H9 (cell line): ENCODE results near the gene RNF146. TPM values are rescaled to one million over a fixed set of nuclear protein-coding genes. Genes with fewer than 3 reads are reported as not detected.

Experiments
- DNase-seq: peaks from one replicate; pipeline ENCODE4 v3.0.0-alpha.2; 2017
- H2AFZ ChIP-seq: one replicate; pipeline ENCODE4 v1.6.1; 2013; ENCODE audit warnings: mild to moderate bottlenecking, low read length, control low read depth, moderate library complexity
- H2AK5ac ChIP-seq: 2 replicates; pipeline ENCODE4 v1.6.1; 2013; ENCODE audit warnings: low read length, control low read depth, mixed read lengths; ENCODE audit not compliant: insufficient read length
- H2BK120ac ChIP-seq: one replicate; pipeline ENCODE4 v1.6.1; 2013; ENCODE audit warnings: low read depth, mild to moderate bottlenecking, low read length, control low read depth, inconsistent platforms; ENCODE audit not compliant: poor library complexity, severe bottlenecking
- H2BK12ac ChIP-seq: 2 replicates; pipeline ENCODE4 v1.6.1; 2013; ENCODE audit warnings: low read length, control low read depth, mixed read lengths, low read depth; ENCODE audit not compliant: insufficient read length
- H2BK15ac ChIP-seq: 2 replicates; pipeline ENCODE4 v1.6.1; 2013; ENCODE audit warnings: low read depth, low read length, control low read depth
- H2BK20ac ChIP-seq: one replicate; pipeline ENCODE4 v1.6.1; 2013; ENCODE audit warnings: low read depth, mild to moderate bottlenecking, low read length, control low read depth, inconsistent platforms; ENCODE audit not compliant: poor library complexity, severe bottlenecking
- H2BK5ac ChIP-seq: 2 replicates; pipeline ENCODE4 v1.6.1; 2013; ENCODE audit warnings: low read length, control low read depth, mixed read lengths; ENCODE audit not compliant: insufficient read length
- H3K14ac ChIP-seq: 2 replicates; pipeline ENCODE4 v1.6.1; 2013; ENCODE audit warnings: low read length, control low read depth; ENCODE audit not compliant: insufficient read depth
- H3K18ac ChIP-seq: 2 replicates; pipeline ENCODE4 v1.6.1; 2013; ENCODE audit warnings: low read depth, mild to moderate bottlenecking, mixed read lengths, low read length, control low read depth; ENCODE audit not compliant: insufficient read length
- H3K23ac ChIP-seq: 2 replicates; pipeline ENCODE4 v1.6.1; 2013; ENCODE audit warnings: low read length, control low read depth, mixed read lengths, low read depth; ENCODE audit not compliant: insufficient read length
- H3K23me2 ChIP-seq: 2 replicates; pipeline ENCODE4 v1.6.1; 2013; ENCODE audit warnings: low read depth, mild to moderate bottlenecking, mixed read lengths, low read length, control low read depth; ENCODE audit not compliant: insufficient read length, poor library complexity, severe bottlenecking
- H3K27ac ChIP-seq: 2 replicates; pipeline ENCODE4 v1.5.1; 2013; ENCODE audit warnings: low read length, control low read depth, mixed read lengths, low read depth; ENCODE audit not compliant: insufficient read length
- H3K27me3 ChIP-seq: 2 replicates; pipeline ENCODE4 v1.6.1; 2013; ENCODE audit warnings: low read length, control low read depth, inconsistent platforms; ENCODE audit not compliant: insufficient read depth
- H3K4ac ChIP-seq: 2 replicates; pipeline ENCODE4 v1.6.1; 2013; ENCODE audit warnings: low read depth, mild to moderate bottlenecking, control low read depth, inconsistent platforms, low read length, moderate library complexity
- H3K4me1 ChIP-seq: 2 replicates; pipeline ENCODE4 v1.6.1; 2013; ENCODE audit warnings: low read length, control low read depth, inconsistent platforms; ENCODE audit not compliant: insufficient read depth
- H3K4me2 ChIP-seq: 2 replicates; pipeline ENCODE4 v1.6.1; 2013; ENCODE audit warnings: low read length, control low read depth, mixed read lengths; ENCODE audit not compliant: insufficient read length, insufficient read depth
- H3K56ac ChIP-seq: 2 replicates; pipeline ENCODE4 v1.6.1; 2013; ENCODE audit warnings: low read depth, mild to moderate bottlenecking, mixed read lengths, low read length, control low read depth; ENCODE audit not compliant: insufficient read length
- H3K79me1 ChIP-seq: 2 replicates; pipeline ENCODE4 v1.6.1; 2013; ENCODE audit warnings: low read depth, mild to moderate bottlenecking, moderate library complexity, low read length, control low read depth, inconsistent platforms; ENCODE audit not compliant: insufficient read depth, poor library complexity, severe bottlenecking
- H3K79me2 ChIP-seq: 2 replicates; pipeline ENCODE4 v1.6.1; 2013; ENCODE audit warnings: low read length, control low read depth, inconsistent platforms; ENCODE audit not compliant: insufficient read depth
- H3K9ac ChIP-seq: 2 replicates; pipeline ENCODE4 v1.6.1; 2013; ENCODE audit warnings: low read length, control low read depth, mixed read lengths; ENCODE audit not compliant: insufficient read length; ENCODE audit errors: extremely low read depth
- H3K9me3 ChIP-seq: one replicate; pipeline ENCODE4 v1.6.1; 2013; ENCODE audit warnings: low read depth, low read length, inconsistent platforms; ENCODE audit not compliant: control insufficient read depth
- H3T11ph ChIP-seq: one replicate; pipeline ENCODE4 v1.6.1; 2013; ENCODE audit warnings: mild to moderate bottlenecking, low read length, control low read depth, inconsistent platforms
- H4K20me1 ChIP-seq: one replicate; pipeline ENCODE4 v1.6.1; 2013; ENCODE audit not compliant: control insufficient read depth, insufficient read length, insufficient read depth
- H4K5ac ChIP-seq: 2 replicates; pipeline ENCODE4 v1.6.1; 2013; ENCODE audit warnings: low read depth, mild to moderate bottlenecking, mixed read lengths, low read length, control low read depth; ENCODE audit not compliant: insufficient read length
- H4K8ac ChIP-seq: replicated peaks from 2 replicates; pipeline ENCODE4 v1.6.1; 2013; ENCODE audit warnings: low read length, control low read depth, mixed read lengths, low read depth; ENCODE audit not compliant: insufficient read length
- H4K91ac ChIP-seq: 2 replicates; pipeline ENCODE4 v1.6.1; 2013; ENCODE audit warnings: low read depth, mild to moderate bottlenecking, moderate library complexity, mixed read lengths, low read length, control low read depth; ENCODE audit not compliant: insufficient read length
- H3K27ac Mint-ChIP-seq, 3 experiments: 2 replicates in 2 of 3; 3 replicates in 1 of 3; pipeline ENCODE4 v1.8.0; 2020 to 2021; ENCODE audit warnings: mixed read lengths in 3 of 3, mild to moderate bottlenecking in 1 of 3, moderate library complexity in 1 of 3
- H3K27me3 Mint-ChIP-seq: 2 replicates; pipeline ENCODE4 v1.8.0; 2021; ENCODE audit warnings: low read depth, mild to moderate bottlenecking, moderate library complexity, mixed read lengths
- H3K36me3 Mint-ChIP-seq, 3 experiments: 2 replicates in 2 of 3; 3 replicates in 1 of 3; pipeline ENCODE4 v1.8.0; 2020 to 2021; ENCODE audit warnings: low read depth in 3 of 3, mixed read lengths in 3 of 3; ENCODE audit not compliant: insufficient read depth in 1 of 3
- H3K4me1 Mint-ChIP-seq, 2 experiments: 2 replicates each; pipeline ENCODE4 v1.8.0; 2020; ENCODE audit warnings: mixed read lengths in 2 of 2
- H3K4me3 Mint-ChIP-seq, 2 experiments: 2 replicates in 1 of 2; 3 replicates in 1 of 2; pipeline ENCODE4 v1.8.0; 2020 to 2021; ENCODE audit warnings: mild to moderate bottlenecking in 2 of 2, mixed read lengths in 2 of 2, moderate library complexity in 1 of 2
- H3K9me3 Mint-ChIP-seq, 2 experiments: 2 replicates in 1 of 2; 3 replicates in 1 of 2; pipeline ENCODE4 v1.8.0; 2020; ENCODE audit warnings: mild to moderate bottlenecking in 2 of 2, mixed read lengths in 2 of 2, moderate library complexity in 1 of 2
- WGBS: extraction: QIAGEN DNeasy Blood & Tissue Kit; methylation state at CpG from one replicate; pipeline ENCODE4 v1.1.7; 2013; ENCODE audit warnings: missing lambda C conversion rate, low lambda C conversion rate, mixed read lengths; ENCODE audit not compliant: insufficient read length; ENCODE audit errors: extremely low coverage; 5-methylcytosine and 5-hydroxymethylcytosine counted together
- total RNA-seq: library from RNA; stranded (reverse); gene quantifications from 2 replicates; pipeline ENCODE4 v1.2.1, GENCODE V29; 2021
- TF ChIP-seq, protein P1 (sequence below): fragments of 200-600 bp; sonication (generic); conservative IDR thresholded peaks from 3 replicates; pipeline ENCODE4 v1.8.0; 2021; ENCODE audit warnings: antibody characterized with exemption, mild to moderate bottlenecking

Gene RNF146
- total RNA-seq, 1 experiment from 2014 or later: 20.4 TPM

DNA sequence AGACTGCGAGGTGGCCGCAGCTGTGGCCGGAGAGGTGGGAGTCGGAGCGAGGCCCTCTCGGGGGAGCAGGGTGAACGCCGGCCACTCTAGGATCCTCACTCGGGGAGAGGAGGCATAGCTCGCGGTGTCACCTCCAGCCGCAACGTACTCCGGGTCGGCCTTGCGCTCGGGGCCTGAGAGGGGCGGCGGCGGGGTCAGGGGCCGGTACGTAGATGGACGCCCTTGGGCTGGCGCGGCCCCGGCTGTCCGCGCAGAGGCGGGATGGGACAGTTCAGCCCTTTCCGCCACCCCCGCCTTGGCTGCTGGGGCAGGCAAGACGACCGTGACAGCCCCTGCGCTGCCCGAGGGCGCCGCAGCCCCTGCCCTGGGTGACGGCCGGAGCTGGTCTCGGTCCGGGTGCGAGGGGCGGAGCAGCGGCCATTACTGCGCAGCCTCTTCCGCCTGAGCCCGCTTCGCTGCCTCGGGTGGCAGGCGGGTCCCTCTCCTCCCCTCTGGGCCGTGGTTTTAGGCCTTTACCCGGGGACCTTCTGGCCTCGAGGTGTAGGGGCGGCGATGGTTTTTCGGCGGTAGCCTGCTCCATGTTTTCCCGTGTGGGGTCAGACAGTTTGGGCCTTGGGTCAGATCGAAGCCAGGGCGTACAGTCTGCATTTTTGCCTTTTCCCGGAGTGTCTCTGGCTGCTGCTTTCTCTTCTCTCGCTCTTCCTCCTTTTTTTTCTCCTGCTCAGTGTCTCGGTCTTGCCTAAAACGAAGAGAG, 405 bp downstream of the RNF146 start:
- no CpG with 5 or more reads among the region's 64 CpGs for WGBS
- H3K79me2 ChIP-seq: peaks cover 27% of the 10 kb centered on the region; the same call in 1 of the 2 replicates
- TF ChIP-seq, protein P1, sequence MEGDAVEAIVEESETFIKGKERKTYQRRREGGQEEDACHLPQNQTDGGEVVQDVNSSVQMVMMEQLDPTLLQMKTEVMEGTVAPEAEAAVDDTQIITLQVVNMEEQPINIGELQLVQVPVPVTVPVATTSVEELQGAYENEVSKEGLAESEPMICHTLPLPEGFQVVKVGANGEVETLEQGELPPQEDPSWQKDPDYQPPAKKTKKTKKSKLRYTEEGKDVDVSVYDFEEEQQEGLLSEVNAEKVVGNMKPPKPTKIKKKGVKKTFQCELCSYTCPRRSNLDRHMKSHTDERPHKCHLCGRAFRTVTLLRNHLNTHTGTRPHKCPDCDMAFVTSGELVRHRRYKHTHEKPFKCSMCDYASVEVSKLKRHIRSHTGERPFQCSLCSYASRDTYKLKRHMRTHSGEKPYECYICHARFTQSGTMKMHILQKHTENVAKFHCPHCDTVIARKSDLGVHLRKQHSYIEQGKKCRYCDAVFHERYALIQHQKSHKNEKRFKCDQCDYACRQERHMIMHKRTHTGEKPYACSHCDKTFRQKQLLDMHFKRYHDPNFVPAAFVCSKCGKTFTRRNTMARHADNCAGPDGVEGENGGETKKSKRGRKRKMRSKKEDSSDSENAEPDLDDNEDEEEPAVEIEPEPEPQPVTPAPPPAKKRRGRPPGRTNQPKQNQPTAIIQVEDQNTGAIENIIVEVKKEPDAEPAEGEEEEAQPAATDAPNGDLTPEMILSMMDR: no peak
- H3K9me3 ChIP-seq: no peaks in the 10 kb centered on the region
- H2BK12ac ChIP-seq: peak overlapping the region; percentile 85
- H3K4ac ChIP-seq: no peak overlapping the region
- Mint-ChIP-seq H3K4me1 (peaks cover 23 to 35% of the 10 kb centered on the region in 2 experiments), H3K27me3 (no peaks in the 10 kb centered on the region), H3K36me3 (peaks cover 4 to 10% (median 6%) of the 10 kb centered on the region in 3 experiments; a peak in 5 of 7 replicates), H3K9me3 (no peaks in the 10 kb centered on the region; a peak in 1 of 5 replicates), H3K4me3 (peak overlapping the region; percentile 94 to 100), H3K27ac (peak overlapping the region; percentile 98 to 100 (median 99))
- peak overlapping the region; percentile 99 for H3K9ac ChIP-seq
- H3K27me3 ChIP-seq: no peaks in the 10 kb centered on the region
- H3K14ac ChIP-seq: peak overlapping the region; percentile 99
- no peak overlapping the region for H2BK15ac ChIP-seq
- no peaks in the 10 kb centered on the region for H4K20me1 ChIP-seq
- H3K4me1 ChIP-seq: no peaks in the 10 kb centered on the region; the same call in 1 of the 2 replicates
- H4K91ac ChIP-seq: peak overlapping the region; percentile 28
- no peak overlapping the region for H3T11ph ChIP-seq
- no peak overlapping the region for H2AFZ ChIP-seq
- peak overlapping the region; percentile 70 for H4K8ac ChIP-seq
- peak overlapping the region; percentile 97 for H3K4me2 ChIP-seq
- peak overlapping the region; percentile 27 for H2BK5ac ChIP-seq
- no peak overlapping the region for H3K56ac ChIP-seq
- H2BK120ac ChIP-seq: no peak overlapping the region
- H3K23me2 ChIP-seq: peaks cover 10% of the 10 kb centered on the region
- H4K5ac ChIP-seq: peak overlapping the region; percentile 91
- peak; percentile 72 for DNase-seq
- peak overlapping the region; percentile 99 for H3K18ac ChIP-seq
- H3K79me1 ChIP-seq: no peaks in the 10 kb centered on the region
- no peak overlapping the region for H2BK20ac ChIP-seq
- H2AK5ac ChIP-seq: no peak overlapping the region
- H3K23ac ChIP-seq: no peak overlapping the region
- H3K27ac ChIP-seq: peak overlapping the region; percentile 91
